ENCODE data around the gene NID1. TPM values are rescaled to one million over a fixed set of nuclear protein-coding genes. Genes with fewer than 3 reads are reported as not detected.

The NID1 gene
- total RNA-seq, 2 experiments from 2014 or later = 0.05 TPM; not detected in 1

DNA sequence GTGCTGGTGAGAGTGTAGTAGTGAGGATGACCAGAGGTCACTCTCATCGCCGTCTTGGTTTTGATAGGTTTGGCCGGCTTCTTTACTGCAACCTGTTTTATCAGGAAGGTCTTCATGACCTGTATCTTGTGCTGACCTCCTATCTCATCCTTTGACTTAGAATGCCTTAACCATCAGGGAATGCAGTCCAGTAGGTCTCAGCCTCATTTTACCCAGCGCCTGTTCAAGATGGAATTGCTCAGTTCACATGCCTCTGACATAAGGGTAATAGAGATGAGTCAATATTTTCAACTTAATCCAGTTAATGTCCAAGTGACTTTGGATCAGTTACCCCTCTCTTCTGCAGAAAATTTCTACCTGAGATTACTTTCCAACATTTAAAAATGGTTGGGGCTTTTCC lies 4.6 kb downstream of the NID1 start:
- Mint-ChIP-seq H3K27ac (no peak overlapping the region), H3K27me3 (ENCODE audit: low read depth) (peaks cover 38% of the 10 kb centered on the region), H3K4me1 (ENCODE audit: low read depth) (peaks cover 7% of the 10 kb centered on the region), H3K4me3 (no peak overlapping the region), H3K9me3 (ENCODE audit: insufficient read depth) (no peaks in the 10 kb centered on the region), H3K36me3 (ENCODE audit: low read depth) (no peaks in the 10 kb centered on the region)
- CTCF ChIA-PET = interaction anchor here (1.2 kb wide), 1 partner anchor 88 kb away, joined by 3 read pairs; no protein-coding TSS in a partner anchor
- ATAC-seq (no peak), DNase-seq (no peak)
- POLR2A ChIA-PET = no interaction called here

DNA sequence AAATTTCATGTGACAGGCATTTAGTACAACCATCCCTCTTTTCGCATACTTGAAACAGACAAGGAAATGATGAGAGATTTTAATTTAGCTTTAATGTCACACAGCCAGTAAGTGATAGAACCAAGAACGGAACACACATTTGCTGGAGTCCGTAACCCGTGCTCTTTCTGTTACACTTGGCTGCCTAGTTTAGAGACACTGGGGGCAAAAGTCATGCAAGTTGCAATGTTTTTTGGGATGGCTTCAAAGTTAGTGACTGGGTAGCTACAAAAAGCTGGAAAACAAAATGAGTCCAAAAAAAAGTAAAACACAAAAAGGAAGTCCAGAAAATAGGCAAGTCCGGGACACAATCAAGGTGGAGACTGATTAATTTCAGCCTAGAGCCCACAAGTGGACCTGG lies 5.9 kb downstream of the NID1 start:
- ChIA-PET POLR2A (no interaction called here), CTCF (interaction anchor here (1.2 kb wide), 1 partner anchor 87 kb away, joined by 3 read pairs; no protein-coding TSS in a partner anchor)
- DNase-seq = no peak
- ATAC-seq = no peak
- H3K9me3 Mint-ChIP-seq (ENCODE audit: insufficient read depth) = peaks cover under 1% of the 10 kb centered on the region
- H3K4me1 Mint-ChIP-seq (ENCODE audit: low read depth) = peaks cover 5% of the 10 kb centered on the region
- H3K4me3 Mint-ChIP-seq = no peak overlapping the region
- H3K27me3 Mint-ChIP-seq (ENCODE audit: low read depth) = peaks cover 37% of the 10 kb centered on the region
- H3K27ac Mint-ChIP-seq = no peak overlapping the region
- H3K36me3 Mint-ChIP-seq (ENCODE audit: low read depth) = no peaks in the 10 kb centered on the region

DNA sequence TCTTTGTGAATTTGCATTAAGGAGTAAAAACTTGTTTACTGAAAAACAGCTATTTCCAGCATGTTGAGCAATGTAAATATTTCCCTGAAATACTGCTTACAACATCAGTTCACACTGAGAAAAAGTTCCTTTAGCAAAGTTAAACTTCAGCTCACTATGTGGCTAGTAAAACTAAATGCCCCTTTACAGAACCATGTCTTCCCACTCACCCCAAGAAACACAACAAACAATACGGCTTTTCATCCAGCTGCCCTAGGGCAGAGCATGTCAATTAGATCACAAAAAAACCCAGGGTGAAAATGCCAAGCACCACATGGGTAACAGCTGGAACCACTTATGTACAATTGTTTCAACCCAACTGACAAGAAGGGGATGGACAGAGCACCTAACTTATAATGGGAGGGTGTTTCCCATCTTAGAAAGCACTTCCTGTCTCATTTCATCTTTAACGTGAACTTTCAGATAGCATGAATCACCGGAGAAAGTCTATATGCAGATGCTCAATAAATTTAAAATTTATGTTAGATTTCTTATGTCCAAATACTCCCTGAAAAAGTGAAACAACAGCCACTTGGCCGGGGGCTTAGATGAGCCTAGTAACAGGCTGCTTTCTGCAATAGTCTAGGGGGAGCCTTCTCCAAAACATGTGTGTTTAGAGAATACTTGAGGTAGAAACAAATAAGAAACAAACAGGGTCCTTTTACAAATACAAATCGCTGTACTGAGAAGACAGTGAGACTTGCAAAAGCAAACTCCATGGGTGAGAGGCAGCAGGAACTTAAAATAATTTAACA lies 6.6 kb downstream of the NID1 start:
- DNase-seq = no peak

GRCh38 chr1:236057546-236057945 lies 7.3 kb downstream of the NID1 start:
- H3K36me3 Mint-ChIP-seq (ENCODE audit: low read depth) = no peaks in the 10 kb centered on the region
- no peak overlapping the region for H3K4me3 Mint-ChIP-seq
- ChIA-PET CTCF (no interaction called here), POLR2A (interaction anchor here (0.6 kb wide), 1 partner anchor 33 kb away, joined by 3 read pairs; no protein-coding TSS in a partner anchor)
- peaks cover 6% of the 10 kb centered on the region for H3K9me3 Mint-ChIP-seq (ENCODE audit: insufficient read depth)
- no peak overlapping the region for H3K27ac Mint-ChIP-seq
- no peak for ATAC-seq
- H3K4me1 Mint-ChIP-seq (ENCODE audit: low read depth) = peaks cover 5% of the 10 kb centered on the region
- no peak for DNase-seq
- peaks cover 38% of the 10 kb centered on the region for H3K27me3 Mint-ChIP-seq (ENCODE audit: low read depth)

More for the DNA sequence above, 6.6 kb downstream of the NID1 start:
- CTCF ChIA-PET = no interaction called here
- POLR2A ChIA-PET = interaction anchor here (0.6 kb wide), 1 partner anchor 32 kb away, joined by 3 read pairs; no protein-coding TSS in a partner anchor
- no peak overlapping the region for H3K27ac Mint-ChIP-seq
- H3K27me3 Mint-ChIP-seq (ENCODE audit: low read depth) = peaks cover 36% of the 10 kb centered on the region
- no peak for ATAC-seq
- H3K4me3 Mint-ChIP-seq = no peak overlapping the region
- H3K4me1 Mint-ChIP-seq (ENCODE audit: low read depth) = peaks cover 5% of the 10 kb centered on the region
- peaks cover 6% of the 10 kb centered on the region for H3K9me3 Mint-ChIP-seq (ENCODE audit: insufficient read depth)
- H3K36me3 Mint-ChIP-seq (ENCODE audit: low read depth) = no peaks in the 10 kb centered on the region

GRCh38 chr1:236052232-236052993 lies 12.5 kb downstream of the NID1 start:
- Mint-ChIP-seq H3K36me3 (ENCODE audit: low read depth) (no peaks in the 10 kb centered on the region), H3K4me1 (ENCODE audit: low read depth) (no peaks in the 10 kb centered on the region), H3K27ac (no peak overlapping the region), H3K9me3 (ENCODE audit: insufficient read depth) (peaks cover 6% of the 10 kb centered on the region), H3K27me3 (ENCODE audit: low read depth) (peaks cover 27% of the 10 kb centered on the region), H3K4me3 (no peak overlapping the region)
- CTCF ChIA-PET = interaction anchor here (0.7 to 1.4 kb wide), 3 partner anchors 25 to 80 kb away, joined by 3 read pairs; no protein-coding TSS in a partner anchor
- ATAC-seq = no peak
- DNase-seq = no peak
- POLR2A ChIA-PET = no interaction called here

DNA sequence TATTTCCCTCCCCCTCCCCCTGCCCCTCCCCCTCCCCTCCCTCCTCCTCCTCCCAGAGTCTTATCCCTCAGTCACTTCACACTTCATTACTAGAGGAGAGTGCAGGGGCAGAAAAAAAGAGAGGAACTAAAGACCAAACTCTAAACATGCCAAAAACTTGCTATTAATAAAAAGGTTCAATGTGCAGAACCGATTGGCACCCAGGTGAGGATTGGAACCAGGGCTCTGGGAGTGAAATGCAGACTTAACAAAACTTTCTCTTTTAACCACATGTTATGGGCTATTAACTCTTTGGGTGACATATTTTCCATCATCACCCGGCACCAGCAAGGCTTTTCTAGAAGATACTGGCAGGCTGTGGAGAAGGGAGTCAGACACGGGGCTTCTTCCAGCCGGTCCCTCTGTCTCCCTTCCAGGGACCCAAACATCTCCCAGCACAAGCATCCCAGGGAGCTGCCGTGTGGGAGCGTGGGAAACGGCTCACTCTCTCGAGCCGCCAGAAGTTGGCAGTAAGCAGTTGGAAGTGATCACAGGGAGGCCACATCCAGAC lies 13.6 kb downstream of the NID1 start:
- Mint-ChIP-seq H3K27me3 (ENCODE audit: low read depth) (peaks cover 24% of the 10 kb centered on the region), H3K4me3 (no peak overlapping the region), H3K27ac (no peak overlapping the region), H3K36me3 (ENCODE audit: low read depth) (no peaks in the 10 kb centered on the region), H3K4me1 (ENCODE audit: low read depth) (no peaks in the 10 kb centered on the region), H3K9me3 (ENCODE audit: insufficient read depth) (peaks cover 6% of the 10 kb centered on the region)
- ATAC-seq (no peak), DNase-seq (no peak)
- POLR2A ChIA-PET = no interaction called here
- CTCF ChIA-PET = interaction anchor here (1.4 kb wide), 1 partner anchor 79 kb away, joined by 3 read pairs; no protein-coding TSS in a partner anchor

DNA sequence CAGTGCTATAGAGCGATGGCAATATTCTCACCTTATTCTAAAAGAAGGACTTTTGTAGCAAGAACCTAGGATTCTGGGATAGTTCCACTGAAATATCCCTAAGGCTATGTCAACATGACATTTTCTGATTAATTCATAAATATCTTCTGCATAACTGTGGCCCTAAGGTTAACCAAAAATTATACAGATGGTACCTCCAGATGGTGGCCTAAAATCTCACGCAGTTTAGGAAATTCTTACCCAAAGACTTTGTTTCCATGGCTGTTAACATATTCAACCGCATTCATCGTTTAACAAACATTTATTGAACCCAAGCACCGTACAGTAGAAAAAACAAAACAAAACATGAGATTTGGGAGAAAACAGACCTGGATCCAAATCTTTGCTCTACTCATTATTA lies 19.1 kb downstream of the NID1 start:
- Mint-ChIP-seq H3K36me3 (ENCODE audit: low read depth) (no peaks in the 10 kb centered on the region), H3K27ac (no peak overlapping the region), H3K4me3 (no peak overlapping the region), H3K9me3 (ENCODE audit: insufficient read depth) (no peaks in the 10 kb centered on the region), H3K27me3 (ENCODE audit: low read depth) (peaks cover 2% of the 10 kb centered on the region), H3K4me1 (ENCODE audit: low read depth) (no peaks in the 10 kb centered on the region)
- ChIA-PET CTCF (no interaction called here), POLR2A (no interaction called here)
- ATAC-seq = no peak
- DNase-seq = no peak

DNA sequence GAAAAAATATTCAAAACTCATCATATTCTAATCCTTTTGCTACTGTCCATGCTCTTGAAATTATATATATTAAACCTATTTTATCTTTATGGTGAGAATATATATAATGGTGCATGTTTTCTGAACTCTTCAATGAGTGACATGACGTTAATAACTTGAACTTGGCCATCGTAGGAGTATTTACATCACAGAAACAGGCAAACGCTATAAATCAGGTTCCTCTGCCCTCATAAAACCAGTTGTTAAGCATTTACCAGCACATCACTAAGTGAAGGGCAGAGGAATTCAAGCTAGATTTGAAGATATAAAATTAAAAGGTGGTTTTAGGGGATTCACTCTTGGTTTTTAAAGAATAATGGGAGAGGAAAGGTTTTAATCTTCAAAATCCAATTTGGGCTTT lies 20.5 kb downstream of the NID1 start:
- Mint-ChIP-seq H3K27ac (no peak overlapping the region), H3K9me3 (ENCODE audit: insufficient read depth) (no peaks in the 10 kb centered on the region), H3K4me1 (ENCODE audit: low read depth) (no peaks in the 10 kb centered on the region), H3K4me3 (no peak overlapping the region), H3K27me3 (ENCODE audit: low read depth) (peaks cover 5% of the 10 kb centered on the region), H3K36me3 (ENCODE audit: low read depth) (no peaks in the 10 kb centered on the region)
- DNase-seq (no peak), ATAC-seq (no peak)
- POLR2A ChIA-PET = no interaction called here
- CTCF ChIA-PET = no interaction called here

GRCh38 chr1:236041631-236042618 lies 23.0 kb downstream of the NID1 start:
- Mint-ChIP-seq H3K9me3 (ENCODE audit: insufficient read depth) (no peaks in the 10 kb centered on the region), H3K27me3 (ENCODE audit: low read depth) (peaks cover 5% of the 10 kb centered on the region), H3K4me1 (ENCODE audit: low read depth) (no peaks in the 10 kb centered on the region), H3K27ac (no peak overlapping the region), H3K36me3 (ENCODE audit: low read depth) (no peaks in the 10 kb centered on the region), H3K4me3 (no peak overlapping the region)
- DNase-seq (no peak), ATAC-seq (no peak)
- POLR2A ChIA-PET = no interaction called here
- CTCF ChIA-PET = no interaction called here

DNA sequence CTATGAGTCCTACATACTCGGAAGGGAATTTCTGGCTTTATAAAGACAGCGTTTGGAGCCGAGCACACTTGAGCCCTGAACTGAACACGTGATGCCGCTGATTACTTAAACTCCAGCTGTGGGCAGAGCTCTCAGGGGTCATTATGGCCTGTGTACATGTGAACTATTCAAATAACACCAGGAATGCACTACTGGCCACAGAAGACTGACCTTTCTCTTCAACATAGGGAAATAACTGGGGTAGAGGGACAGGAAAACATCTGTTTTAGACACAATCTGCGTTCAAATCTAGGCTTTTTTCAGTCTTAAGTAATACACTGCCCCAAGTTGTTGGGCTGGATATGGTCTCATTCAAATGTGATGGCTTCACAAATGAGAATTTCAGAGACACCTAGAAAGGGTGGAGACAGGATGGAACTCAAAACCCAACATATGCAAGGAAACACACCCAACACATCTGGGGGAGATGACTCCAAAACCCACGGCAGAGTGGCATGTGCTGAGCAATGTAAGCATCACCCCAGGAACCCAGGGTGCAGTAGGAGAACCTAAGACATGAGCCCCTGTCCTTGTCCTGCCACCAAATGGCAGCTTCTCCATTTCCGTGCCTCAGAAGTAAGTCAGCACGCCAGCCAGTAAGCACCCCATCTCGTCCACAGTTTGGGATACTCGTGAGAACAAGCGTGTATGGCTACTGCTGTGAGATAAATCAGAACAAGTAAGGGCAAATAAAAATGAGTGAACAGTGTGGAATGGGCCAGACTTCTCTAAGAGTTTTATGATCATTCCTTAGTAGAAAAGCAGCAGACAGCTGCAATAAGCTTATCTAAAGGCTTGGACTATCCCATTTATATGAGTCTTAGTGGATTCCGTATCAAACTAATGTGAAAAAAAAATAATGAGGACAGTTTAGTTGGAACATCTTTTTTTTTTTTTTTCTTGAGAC lies 24.9 kb downstream of the NID1 start:
- Mint-ChIP-seq H3K9me3 (ENCODE audit: insufficient read depth) (no peaks in the 10 kb centered on the region), H3K27ac (no peak overlapping the region), H3K4me3 (no peak overlapping the region), H3K4me1 (ENCODE audit: low read depth) (no peaks in the 10 kb centered on the region), H3K27me3 (ENCODE audit: low read depth) (peaks cover 3% of the 10 kb centered on the region), H3K36me3 (ENCODE audit: low read depth) (no peaks in the 10 kb centered on the region)
- no peak for ATAC-seq
- ChIA-PET POLR2A (no interaction called here), CTCF (no interaction called here)
- DNase-seq = no peak

Data from activated CD8-positive, alpha-beta T cell treated with anti-CD3 and anti-CD28 coated beads, Interleukin-2, amount 10 ng/mL, durations not matched to agents 7 days and 5 days (primary cell).